GM21526 (cell line): Measurements from ENCODE around the gene TLN1.

Experiments used
- ATAC-seq: cut with Tn5 transposase; IDR thresholded peaks from one replicate; pipeline ENCODE4 v1.9.1; 2021; ENCODE audit warnings: moderate library complexity; ENCODE audit not compliant: unreplicated experiment, low FRiP score

Gene TLN1

DNA sequence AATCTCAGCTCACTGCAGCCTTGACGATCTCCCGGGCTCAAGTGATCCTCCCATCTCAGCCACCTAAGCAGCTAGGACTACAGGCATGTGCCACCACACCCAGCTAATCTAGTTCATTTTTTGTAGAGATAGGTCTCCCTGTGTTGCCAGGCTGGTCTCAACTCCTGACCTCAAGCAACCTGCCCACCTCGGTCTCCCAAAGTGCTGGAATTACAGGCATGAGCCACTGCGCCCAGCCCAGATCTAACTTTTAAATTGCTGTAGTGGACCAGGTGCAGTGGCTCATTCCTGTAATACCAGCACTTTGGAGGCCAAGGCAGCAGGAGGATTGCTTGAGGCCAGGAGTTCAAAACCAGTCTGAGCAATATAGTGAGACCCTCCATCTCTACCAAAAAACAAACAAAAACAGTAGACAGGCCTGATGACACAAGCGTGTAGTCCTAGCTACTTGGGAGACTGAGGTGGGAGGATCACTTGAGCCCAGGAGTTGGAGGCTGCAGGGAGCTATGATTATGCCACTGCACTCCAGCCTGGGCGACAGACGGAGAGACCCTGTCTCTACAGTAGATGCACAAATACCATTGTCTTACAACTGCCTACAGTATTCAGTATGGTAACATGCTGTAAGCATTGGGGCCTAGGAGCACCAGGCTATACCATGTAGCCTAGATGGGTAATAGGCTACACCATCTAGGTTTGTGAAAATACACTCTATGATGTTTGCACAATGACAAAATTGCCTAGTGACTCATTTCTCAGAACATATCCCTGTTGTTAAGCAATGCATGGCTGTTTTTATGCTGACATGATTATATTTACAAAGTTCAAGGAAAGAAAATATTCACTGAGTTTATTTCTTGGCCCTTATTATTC lies 79.8 kb downstream of the TLN1 start:
- no peak for ATAC-seq

DNA sequence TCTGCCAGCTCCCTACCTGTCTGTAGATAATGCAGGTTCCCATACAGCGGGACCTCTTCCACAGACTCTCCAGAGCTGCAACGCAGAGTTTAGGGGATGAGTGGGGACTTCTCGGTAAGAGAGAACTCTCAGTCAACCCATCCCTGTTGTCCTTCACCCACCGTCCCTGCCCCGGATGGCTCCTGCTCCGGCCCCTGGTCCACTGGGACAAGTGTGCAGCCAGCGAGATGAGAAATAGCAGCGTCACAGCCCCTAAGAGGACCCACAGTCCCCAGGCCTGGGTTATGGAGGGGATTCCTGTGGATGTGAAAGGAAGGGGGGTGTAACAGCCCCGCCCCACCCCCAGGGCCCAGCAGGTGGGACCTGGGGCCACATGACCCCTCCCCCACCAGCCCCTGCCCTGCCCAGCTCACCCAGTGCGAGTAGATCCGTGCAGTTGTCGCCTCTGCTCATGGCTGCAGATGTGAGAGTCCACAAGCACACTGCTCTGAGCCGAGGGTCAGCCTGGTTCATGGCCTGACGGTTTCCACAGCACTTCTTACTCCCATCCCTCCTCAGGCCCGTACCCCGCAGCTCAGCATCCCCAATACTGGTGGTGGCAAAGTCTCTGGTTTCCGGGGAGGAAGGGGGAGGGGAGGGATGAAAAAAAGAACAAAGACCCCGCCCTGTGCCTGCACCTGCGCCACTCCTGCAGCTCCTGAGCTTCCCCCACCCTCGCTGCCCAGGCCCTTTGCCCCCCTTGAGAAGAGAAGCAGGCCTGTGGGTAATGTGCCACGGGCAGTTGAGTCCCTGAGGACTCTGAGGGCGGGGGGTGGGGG lies 81.4 kb downstream of the TLN1 start, which contains the start of gene SIT1:
TSS of gene SIT1 (minus strand) at position 591 of the 818 bp plus-strand sequence. CDS start at position 513, 78 bp downstream.
- ATAC-seq: no peak

DNA sequence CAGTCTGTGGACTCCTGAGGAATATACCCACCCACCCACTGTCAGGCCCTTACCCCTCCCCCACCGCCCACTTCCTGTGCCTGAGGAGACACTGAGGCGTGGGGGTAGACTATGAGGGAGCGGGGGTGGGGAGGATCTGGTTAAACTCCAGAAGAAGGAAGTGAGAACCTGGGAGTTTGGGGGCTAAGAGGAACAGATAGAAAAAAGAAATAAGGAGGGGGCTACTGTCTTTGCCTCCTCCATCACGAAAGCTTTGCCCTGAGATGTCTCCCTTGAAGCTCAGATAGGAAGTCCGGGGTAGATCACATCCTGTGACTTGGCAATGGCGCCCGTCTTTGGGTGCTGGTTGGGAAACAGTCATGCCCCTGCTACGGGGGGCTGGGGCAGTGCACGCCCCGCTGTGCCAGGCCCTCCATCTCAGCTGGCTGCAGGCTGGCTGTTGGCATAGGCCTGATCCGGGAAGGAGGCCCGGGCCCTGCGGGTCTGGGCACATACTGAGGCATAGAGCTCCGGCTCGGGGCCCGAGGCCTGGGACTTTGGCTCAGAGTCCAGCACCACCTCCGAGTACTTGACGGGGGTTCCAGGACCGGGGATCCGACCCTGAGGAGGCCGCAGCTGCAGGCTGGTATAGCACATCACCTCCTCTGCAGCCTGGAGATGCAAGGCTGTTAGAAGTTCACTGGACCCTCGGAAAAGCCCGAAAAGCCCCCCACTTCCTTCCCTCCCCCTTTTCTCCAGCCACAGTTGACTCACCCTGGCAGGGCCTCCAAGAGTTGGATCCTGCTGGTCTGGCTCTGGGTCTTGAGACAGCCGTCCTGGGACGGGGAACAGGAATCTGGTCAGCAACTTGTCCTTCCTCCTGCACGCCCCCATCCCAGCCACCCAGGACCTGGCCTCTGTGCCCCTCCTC lies 82.3 kb downstream of the TLN1 start:
- ATAC-seq: no peak
